ENCODE data around the gene CLNS1A. TPM values are rescaled to one million over a fixed set of nuclear protein-coding genes. Genes with fewer than 3 reads are reported as not detected.

CLNS1A gene
- total and polyA plus RNA-seq, 11 donors, result 49.5 to 85.1 (median 69.4) TPM

DNA sequence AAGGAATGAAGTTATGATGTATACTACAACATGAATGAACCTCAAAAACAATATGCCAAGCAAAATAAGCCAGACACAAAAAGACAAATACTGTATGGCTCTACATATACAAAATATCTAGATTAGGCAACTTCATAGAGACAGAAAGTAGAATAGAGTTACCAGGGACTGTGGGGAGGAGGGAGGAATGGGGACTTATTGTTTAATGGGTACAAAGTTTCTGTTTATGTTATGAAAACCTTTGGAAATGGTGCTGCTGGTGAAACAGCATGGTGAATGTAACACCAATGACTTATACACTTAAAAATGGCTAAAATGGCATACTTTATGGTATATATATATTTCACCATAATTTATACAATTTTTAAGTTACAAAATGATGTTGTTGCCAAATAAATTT lies 43.7 kb downstream of the CLNS1A start:
- no peak for ATAC-seq
- TF ChIP-seq CTCF (IDR thresholded peaks at IDR 0.05), result no peak
- no peak overlapping the region for H3K4me3 ChIP-seq
- H3K27me3 ChIP-seq, result no peaks in the 10 kb centered on the region
- no peaks in the 10 kb centered on the region for H3K9me3 ChIP-seq
- peaks cover 0 to 16% (median 6%) of the 10 kb centered on the region in 12 donors for H3K4me1 ChIP-seq
- no peak for DNase-seq
- no peaks in the 10 kb centered on the region for H3K36me3 ChIP-seq
- intact Hi-C loops (cut with DNase I), result no loop called here
- H3K27ac ChIP-seq, result no peak overlapping the region

DNA sequence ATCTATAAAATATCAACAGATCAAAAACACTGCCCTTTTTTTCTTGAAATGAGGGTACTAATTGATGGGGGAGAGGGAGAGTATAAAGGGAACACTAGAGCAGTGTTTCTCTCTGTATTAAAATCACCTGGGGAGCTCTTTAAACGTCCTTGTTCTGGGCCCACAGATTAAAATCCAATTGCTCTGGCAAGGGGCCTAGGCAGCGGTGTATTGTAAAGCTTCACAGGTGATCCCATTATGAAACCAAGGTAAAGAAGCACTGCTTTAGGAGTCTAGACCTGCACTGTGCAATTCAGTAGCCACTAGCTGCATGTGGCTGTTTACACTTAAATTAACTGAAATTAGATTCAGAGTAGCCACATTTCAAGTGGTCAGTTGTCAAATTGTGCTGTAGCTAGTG lies 44.9 kb downstream of the CLNS1A start:
- intact Hi-C loops (cut with DNase I), result no loop called here
- H3K4me1 ChIP-seq, result peaks cover 0 to 20% (median 10%) of the 10 kb centered on the region in 12 donors
- WGBS, 4 donors, result 73 to 78% (median 76%) methylated on average over 2 of the region's 2 CpGs
- DNase-seq (no peak), ATAC-seq (no peak)
- H3K27me3 ChIP-seq, result no peaks in the 10 kb centered on the region
- no peaks in the 10 kb centered on the region for H3K36me3 ChIP-seq
- no peak overlapping the region for H3K27ac ChIP-seq
- no peak for TF ChIP-seq CTCF (IDR thresholded peaks at IDR 0.05)
- no peak for TF ChIP-seq POLR2A (IDR thresholded peaks at IDR 0.05)
- no peak overlapping the region for H3K4me3 ChIP-seq
- H3K9me3 ChIP-seq, result no peaks in the 10 kb centered on the region

GRCh38 chr11:77590194-77590782 lies 47.3 kb downstream of the CLNS1A start:
- Histone ChIP-seq H3K9me3 (no peaks in the 10 kb centered on the region), H3K4me1 (peaks cover 0 to 20% (median 10%) of the 10 kb centered on the region in 12 donors), H3K27me3 (no peaks in the 10 kb centered on the region), H3K27ac (peak overlapping the region in 8 of 12 donors; percentile 62 to 93 (median 76)), H3K36me3 (no peaks in the 10 kb centered on the region), H3K4me3 (peak overlapping the region; percentile 42 to 97 (median 68))
- peak in 4 of 5 donors; percentile 13 to 71 (median 42) for DNase-seq
- 8 to 12% (median 12%) methylated on average over 19 to 31 of the region's 31 CpGs for WGBS, 4 donors
- ATAC-seq, result peak; percentile 9 to 30 (median 20)
- intact Hi-C loops (cut with DNase I), result no loop called here
- TF ChIP-seq POLR2A (IDR thresholded peaks at IDR 0.05) (no peak), CTCF (IDR thresholded peaks at IDR 0.05) (no peak)

GRCh38 chr11:77589521-77590193 lies 47.9 kb downstream of the CLNS1A start, which contains the start of gene AQP11:
TSS of gene AQP11 (plus strand) at chr11:77589953. CDS start at chr11:77589993, 40 bp downstream.
- Histone ChIP-seq H3K4me3 (peak within 1 kb of the TSS; percentile 42 to 97 (median 68)), H3K9me3 (no peaks in the 10 kb centered on the region), H3K27ac (peak within 1 kb of the TSS; percentile 15 to 93 (median 74)), H3K36me3 (no peaks in the 10 kb centered on the region), H3K27me3 (no peaks in the 10 kb centered on the region), H3K4me1 (peaks cover 0 to 20% (median 10%) of the 10 kb centered on the region in 12 donors)
- intact Hi-C loops (cut with DNase I), result no loop called here
- TF ChIP-seq CTCF (IDR thresholded peaks at IDR 0.05) (peak in 1 of 12 donors; percentile 12), POLR2A (IDR thresholded peaks at IDR 0.05) (peak in 1 of 2 donors; percentile 4)
- ATAC-seq (peak; percentile 83 to 97 (median 94)), DNase-seq (peak; percentile 83 to 91 (median 84))
- 0 to 1% (median 1%) methylated on average over 15 to 75 of the region's 75 CpGs for WGBS, 4 donors

Data from heart left ventricle (tissue), 16 donors.